Liver (tissue), 9 donors: ENCODE data around the gene KLHDC8A. TPM values are rescaled to one million over a fixed set of nuclear protein-coding genes. Genes with fewer than 3 reads are reported as not detected.
A peak's percentile ranks its signal among the peaks of the same experiment; 100 is the strongest.

ENCODE experiments used
- DNase-seq: peaks from one replicate; pipeline ENCODE4 v3.0.0-alpha.2; 2017; ENCODE audit warnings: low spot score
- H3K27ac ChIP-seq, 2 donors: one replicate each; pipeline ENCODE4 v1.7.0; 2013; ENCODE audit warnings: inconsistent platforms in 2 of 2, low read length in 2 of 2, control low read depth in 1 of 2, low read depth in 1 of 2, mild to moderate bottlenecking in 1 of 2
- H3K27me3 ChIP-seq, 4 donors: one replicate each; pipeline versions ENCODE4 v1.6.1 to v1.7.0; 2013; ENCODE audit warnings: low read length in 3 of 4, inconsistent platforms in 1 of 4, mild to moderate bottlenecking in 1 of 4, moderate library complexity in 1 of 4; ENCODE audit not compliant: control insufficient read depth in 4 of 4, insufficient read depth in 4 of 4
- H3K36me3 ChIP-seq, 4 donors: one replicate each; pipeline versions ENCODE4 v1.6.1 to v1.7.0; 2013; ENCODE audit warnings: low read length in 3 of 4, mild to moderate bottlenecking in 3 of 4, low read depth in 1 of 4, moderate library complexity in 1 of 4; ENCODE audit not compliant: control insufficient read depth in 4 of 4, insufficient read depth in 3 of 4
- H3K4me1 ChIP-seq, 4 donors: one replicate each; pipeline versions ENCODE4 v1.6.1 to v1.7.0; 2013; ENCODE audit warnings: low read length in 3 of 4, mild to moderate bottlenecking in 3 of 4, moderate library complexity in 1 of 4; ENCODE audit not compliant: control insufficient read depth in 4 of 4, insufficient read depth in 4 of 4
- H3K4me3 ChIP-seq, 3 donors: one replicate each; pipeline versions ENCODE4 v1.6.1 to v1.7.0; 2013; ENCODE audit warnings: low read length in 3 of 3, control low read depth in 1 of 3, low read depth in 1 of 3, mild to moderate bottlenecking in 1 of 3
- H3K9ac ChIP-seq, 2 donors: one replicate each; pipeline ENCODE4 v1.7.0; 2013; ENCODE audit warnings: low read length in 2 of 2, mild to moderate bottlenecking in 2 of 2, moderate library complexity in 2 of 2, control low read depth in 1 of 2, low read depth in 1 of 2
- H3K9me3 ChIP-seq, 4 donors: one replicate each; pipeline versions ENCODE4 v1.6.1 to v1.7.0; 2013; ENCODE audit warnings: low read length in 3 of 4; ENCODE audit not compliant: control insufficient read depth in 4 of 4
- CTCF ChIP-seq: fragments of 150-350 bp; IDR thresholded peaks from 2 replicates; pipeline ENCODE4 v1.5.1; 2017; ENCODE audit warnings: improper control_type of control experiment, low read depth, low read length; ENCODE audit not compliant: missing input control
- FOXA2 ChIP-seq: IDR thresholded peaks from 2 replicates; pipeline ENCODE4 v1.6.1; 2016; ENCODE audit warnings: antibody characterized with exemption
- GABPA ChIP-seq, 2 donors: IDR thresholded peaks in 1 of 2; conservative IDR thresholded peaks in 1 of 2; 2 replicates each; pipeline ENCODE4 v1.6.1; 2016; ENCODE audit warnings: antibody characterized with exemption in 2 of 2, mild to moderate bottlenecking in 1 of 2, moderate library complexity in 1 of 2
- HNF4G ChIP-seq: IDR thresholded peaks from 2 replicates; pipeline ENCODE4 v1.6.1; 2016; ENCODE audit warnings: antibody characterized with exemption
- JUND ChIP-seq, 2 donors: IDR thresholded peaks; 2 replicates each; pipeline ENCODE4 v1.6.1; 2016; ENCODE audit warnings: antibody characterized with exemption in 2 of 2
- NR2F2 ChIP-seq: IDR thresholded peaks from 2 replicates; pipeline ENCODE4 v1.6.1; 2016; ENCODE audit warnings: antibody characterized with exemption
- SP1 ChIP-seq: IDR thresholded peaks from 2 replicates; pipeline ENCODE4 v1.6.1; 2018; ENCODE audit warnings: antibody characterized with exemption, mild to moderate bottlenecking
- TAF1 ChIP-seq: conservative IDR thresholded peaks from 2 replicates; pipeline ENCODE4 v1.6.1; 2016; ENCODE audit warnings: antibody characterized with exemption, mild to moderate bottlenecking
- YY1 ChIP-seq: IDR thresholded peaks from 2 replicates; pipeline ENCODE4 v1.6.1; 2016; ENCODE audit warnings: antibody characterized with exemption, mild to moderate bottlenecking
- ZBTB33 ChIP-seq: IDR thresholded peaks from 2 replicates; pipeline ENCODE4 v1.6.1; 2016; ENCODE audit warnings: antibody characterized with exemption
- WGBS: extraction: QIAGEN DNeasy Blood & Tissue Kit; methylation state at CpG from one replicate; pipeline ENCODE4 v1.1.7; 2013; 5-methylcytosine and 5-hydroxymethylcytosine counted together
- polyA plus RNA-seq, 2 donors: library from polyadenylated mRNA; stranded (reverse) in 1 of 2; unstranded in 1 of 2; fragments of 200-250 nt in 1 of 2; fragments of >200 nt in 1 of 2; fragmentation: Nextera tagmentation in 1 of 2; extraction: Ambion mirVana in 1 of 2; gene quantifications; one replicate each; pipeline versions ENCODE4 v1.2.1 to v1.2.3, GENCODE V29; 2013 to 2015
- total RNA-seq, 2 donors: library from RNA; depleted of rRNA; stranded (reverse); fragments of >200 nt; gene quantifications; one replicate each; pipeline ENCODE4 v1.2.3, GENCODE V29; 2014
- donor health status: healthy.
- donor health status: healthy.
- donor health status: healthy.
- donor health status: healthy.
- donor health status: healthy.

The KLHDC8A gene
- total and polyA plus RNA-seq, 4 donors, result 0.02 to 0.05 TPM; not detected in 2

DNA sequence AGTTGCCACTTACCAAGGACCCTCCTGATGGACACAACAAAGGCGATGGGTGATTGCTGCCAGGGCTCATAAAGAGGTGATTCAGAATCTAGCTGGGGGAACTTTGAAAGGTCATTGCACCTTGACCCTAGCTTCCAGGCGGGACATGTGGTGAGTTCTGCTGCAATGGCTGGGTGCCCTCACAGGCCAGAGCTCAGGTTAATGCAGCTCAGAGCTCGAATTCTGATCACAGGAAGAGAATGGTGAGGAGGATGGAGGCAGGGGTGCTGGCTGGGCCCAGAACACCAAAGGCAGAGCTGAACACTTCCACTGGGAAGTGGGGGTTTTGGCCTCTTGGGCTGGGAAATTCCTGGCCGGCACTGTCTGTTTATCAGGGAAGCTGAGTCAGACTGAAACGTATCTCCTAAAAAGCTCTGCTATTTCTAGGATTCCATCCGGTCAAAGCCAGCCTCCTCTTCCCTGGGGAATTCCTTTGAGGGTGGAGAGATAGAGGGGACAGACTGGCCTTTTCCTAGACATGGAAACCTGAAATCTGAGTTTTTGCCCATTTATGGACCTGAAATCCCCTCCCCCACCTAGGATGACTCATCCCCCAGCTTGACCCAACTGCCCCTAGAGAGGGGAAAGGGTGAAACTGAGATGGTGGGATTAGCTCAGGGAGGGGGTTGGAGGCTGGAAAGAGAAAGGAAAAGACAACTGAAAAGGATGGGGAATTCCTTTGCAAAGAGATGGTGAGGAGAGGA lies 62.4 kb downstream of the KLHDC8A start (continued):
- TF ChIP-seq ZBTB33, result peak; percentile 32

GRCh38 chr1:205293350-205294074 lies 63.2 kb downstream of the KLHDC8A start:
- Histone ChIP-seq H3K9ac (no peak overlapping the region), H3K27ac (peak overlapping the region; percentile 52 to 56), H3K4me1 (peaks cover 12 to 17% (median 14%) of the 10 kb centered on the region in 4 donors), H3K9me3 (no peaks in the 10 kb centered on the region), H3K27me3 (no peaks in the 10 kb centered on the region), H3K36me3 (no peaks in the 10 kb centered on the region), H3K4me3 (no peak overlapping the region)
- no peak for TF ChIP-seq HNF4G
- TF ChIP-seq ZBTB33, result no peak
- TF ChIP-seq CTCF, result no peak
- TF ChIP-seq NR2F2, result no peak
- TF ChIP-seq GABPA (IDR thresholded peaks at IDR 0.05 in 1 of 2, conservative IDR thresholded peaks at IDR 0.05 in 1 of 2), result no peak
- TF ChIP-seq FOXA2, result no peak
- TF ChIP-seq TAF1, result no peak
- 93% methylated on average over 10 of the region's 10 CpGs for WGBS
- DNase-seq, result no peak

- Histone ChIP-seq H3K9ac (no peak overlapping the region), H3K27ac (no peak overlapping the region), H3K4me3 (no peak overlapping the region), H3K4me1 (peaks cover 12 to 20% (median 15%) of the 10 kb centered on the region in 4 donors), H3K36me3 (no peaks in the 10 kb centered on the region), H3K27me3 (no peaks in the 10 kb centered on the region), H3K9me3 (no peaks in the 10 kb centered on the region)
- 96% methylated on average over 6 of the region's 6 CpGs for WGBS
- no peak for TF ChIP-seq TAF1
- no peak for TF ChIP-seq JUND (IDR thresholded peaks at IDR 0.05)
- no peak for TF ChIP-seq ZBTB33
- TF ChIP-seq SP1, result no peak
- no peak for TF ChIP-seq CTCF
- TF ChIP-seq YY1, result no peak
- no peak for DNase-seq
Measured at GRCh38 chr1:205291596-205291995, 65.1 kb downstream of the KLHDC8A start.
